GM12874 (cell line): Measurements from ENCODE around the gene OPN3.

Experiments
- CTCF ChIP-seq: IDR thresholded peaks from 2 replicates; pipeline ENCODE4 v1.5.1; 2011; ENCODE audit warnings: low read depth, mild to moderate bottlenecking, control low read depth, low read length, moderate library complexity; ENCODE audit not compliant: insufficient read depth

OPN3 gene

GRCh38 chr1:241592273-241592958, 47.8 kb downstream of the OPN3 start:
- TF ChIP-seq CTCF = no peak

GRCh38 chr1:241591736-241592135, 48.4 kb downstream of the OPN3 start:
- TF ChIP-seq CTCF = no peak

GRCh38 chr1:241591317-241591716, 48.9 kb downstream of the OPN3 start:
- TF ChIP-seq CTCF = no peak

- TF ChIP-seq CTCF = no peak
Observed at GRCh38 chr1:241590719-241591118, 49.5 kb downstream of the OPN3 start.

- TF ChIP-seq CTCF = no peak
Observed at GRCh38 chr1:241589521-241589920, 50.6 kb downstream of the OPN3 start.

- TF ChIP-seq CTCF = no peak
Observed at GRCh38 chr1:241586905-241587512, 53.2 kb downstream of the OPN3 start.

- no peak for TF ChIP-seq CTCF
Observed at GRCh38 chr1:241582921-241583321, 57.2 kb downstream of the OPN3 start.
